ENCODE results near the gene CNPY4.

GRCh38 chr7:100148559-100149328, 29.3 kb downstream of the CNPY4 start, which contains the start of gene LAMTOR4:
- TF ChIP-seq POLR2A (IDR thresholded peaks at IDR 0.05; ENCODE audit: low read depth, low read length) = peak; percentile 85
- peak; percentile 84 for TF ChIP-seq POLR2AphosphoS5 (IDR thresholded peaks at IDR 0.05; ENCODE audit: low read depth, low read length)
